HepG2 (cell line): ENCODE results near the gene SLC7A6OS. TPM values are rescaled to one million over a fixed set of nuclear protein-coding genes. Genes with fewer than 3 reads are reported as not detected.

Source experiments
- ARID2 ChIP-seq: sonication (generic); formaldehyde crosslinking; IDR thresholded peaks from 2 replicates; pipeline ENCODE4 v1.8.1; 2022; ENCODE audit warnings: mild to moderate bottlenecking, missing genetic modification reagents, borderline replicate concordance
- ESRRA ChIP-seq: sonication (generic); formaldehyde crosslinking; IDR thresholded peaks from 2 replicates; pipeline ENCODE4 v1.5.1; 2020; ENCODE audit warnings: mild to moderate bottlenecking, low read depth, missing genetic modification reagents
- FLYWCH1 ChIP-seq: sonication (generic); formaldehyde crosslinking; IDR thresholded peaks from 2 replicates; pipeline ENCODE4 v1.8.1; 2023; ENCODE audit warnings: mild to moderate bottlenecking, missing genetic modification reagents
- GATAD2A ChIP-seq: IDR thresholded peaks from 2 replicates; pipeline ENCODE4 v1.6.1; 2016
- GTF3A ChIP-seq: sonication (generic); formaldehyde crosslinking; conservative IDR thresholded peaks from 2 replicates; pipeline ENCODE4 v1.4.0; 2020; ENCODE audit warnings: mild to moderate bottlenecking, missing genetic modification reagents
- HOXD1 ChIP-seq: sonication (generic); formaldehyde crosslinking; IDR thresholded peaks from 2 replicates; pipeline ENCODE4 v1.5.0; 2020; ENCODE audit warnings: missing genetic modification reagents
- KDM5B ChIP-seq: sonication (generic); formaldehyde crosslinking; IDR thresholded peaks from 2 replicates; pipeline ENCODE4 v1.4.0; 2020; ENCODE audit warnings: missing genetic modification reagents, mild to moderate bottlenecking, borderline replicate concordance
- KMT2A ChIP-seq: sonication (generic); formaldehyde crosslinking; IDR thresholded peaks from 2 replicates; pipeline ENCODE4 v1.4.0; 2020; ENCODE audit warnings: missing genetic modification reagents
- PRMT3 ChIP-seq: sonication (generic); formaldehyde crosslinking; IDR thresholded peaks from 2 replicates; pipeline ENCODE4 v1.8.1; 2022; ENCODE audit warnings: low read depth, mild to moderate bottlenecking, moderate library complexity, missing genetic modification reagents, borderline replicate concordance
- RXRA ChIP-seq: sonication (generic); formaldehyde crosslinking; IDR thresholded peaks from 2 replicates; pipeline ENCODE4 v1.5.1; 2020; ENCODE audit warnings: missing genetic modification reagents
- SP4 ChIP-seq: sonication (generic); formaldehyde crosslinking; IDR thresholded peaks from 2 replicates; pipeline ENCODE4 v1.8.1; 2023; ENCODE audit warnings: mild to moderate bottlenecking, missing genetic modification reagents
- SP5 ChIP-seq: IDR thresholded peaks from 2 replicates; pipeline ENCODE4 v1.6.1; 2016; ENCODE audit warnings: low read depth, borderline replicate concordance
- ZBTB7A ChIP-seq: sonication (generic); formaldehyde crosslinking; IDR thresholded peaks from 2 replicates; pipeline ENCODE4 v1.8.0; 2022; ENCODE audit warnings: mild to moderate bottlenecking, missing genetic modification reagents
- ZNF180 ChIP-seq: sonication (generic); formaldehyde crosslinking; IDR thresholded peaks from 2 replicates; pipeline ENCODE4 v1.4.0; 2020; ENCODE audit warnings: low read depth, missing genetic modification reagents, borderline replicate concordance
- ZNF205 ChIP-seq: IDR thresholded peaks from 2 replicates; pipeline ENCODE4 v1.6.1; 2018; ENCODE audit warnings: missing biosample characterization, missing genetic modification reagents
- ZNF253 ChIP-seq: sonication (generic); formaldehyde crosslinking; IDR thresholded peaks from 2 replicates; pipeline ENCODE4 v1.8.0; 2022; ENCODE audit warnings: mild to moderate bottlenecking, missing genetic modification reagents, borderline replicate concordance
- ZNF329 ChIP-seq: sonication (generic); formaldehyde crosslinking; IDR thresholded peaks from 2 replicates; pipeline ENCODE4 v1.9.0; 2021; ENCODE audit warnings: low read depth, mild to moderate bottlenecking, missing genetic modification reagents
- ZNF713 ChIP-seq: sonication (generic); formaldehyde crosslinking; IDR thresholded peaks from 2 replicates; pipeline ENCODE4 v1.4.0; 2020; ENCODE audit warnings: mild to moderate bottlenecking, missing genetic modification reagents
- ZNF883 ChIP-seq: sonication (generic); formaldehyde crosslinking; IDR thresholded peaks from 2 replicates; pipeline ENCODE4 v1.5.1; 2020; ENCODE audit warnings: mild to moderate bottlenecking, missing genetic modification reagents; ENCODE audit errors: not compliant biosample characterization
- polyA plus RNA-seq, 8 experiments: library from polyadenylated mRNA; depleted of rRNA in 3 of 8; stranded (reverse) in 7 of 8; unstranded in 1 of 8; fragments of >200 nt; fragmentation: Illumina TruSeq in 4 of 8; extraction: Trizol in 4 of 8; gene quantifications; 2 replicates each; pipeline versions ENCODE4 v1.2.1 to v1.2.3, GENCODE V29; 2011 to 2016; ENCODE audit warnings: low read depth in 4 of 8, missing spikeins in 1 of 8, mixed read lengths in 1 of 8; ENCODE audit not compliant: insufficient read depth in 1 of 8
- total RNA-seq, 5 experiments: library from RNA; depleted of rRNA; stranded (reverse); fragments of >200 nt; fragmentation: Illumina TruSeq; extraction: Trizol; gene quantifications; 2 replicates each; pipeline ENCODE4 v1.2.3, GENCODE V29; 2016; ENCODE audit warnings: low read depth in 1 of 5
- TF ChIP-seq, protein P1 (sequence below): sonication (generic); formaldehyde crosslinking; IDR thresholded peaks from 2 replicates; pipeline ENCODE4 v1.5.0; 2020; ENCODE audit warnings: missing genetic modification reagents
- TF ChIP-seq, protein P2 (sequence below): sonication (generic); formaldehyde crosslinking; IDR thresholded peaks from 2 replicates; pipeline ENCODE4 v1.9.0; 2021; ENCODE audit warnings: missing genetic modification reagents, borderline replicate concordance
- TF ChIP-seq, protein P3 (sequence below): sonication (generic); formaldehyde crosslinking; IDR thresholded peaks from 2 replicates; pipeline ENCODE4 v1.8.0; 2022; ENCODE audit warnings: missing genetic modification reagents, mild to moderate bottlenecking, moderate library complexity, borderline replicate concordance
- TF ChIP-seq, protein P4 (sequence below): sonication (generic); formaldehyde crosslinking; IDR thresholded peaks from 2 replicates; pipeline ENCODE4 v1.4.0; 2020; ENCODE audit warnings: mild to moderate bottlenecking, missing genetic modification reagents

Gene SLC7A6OS
- total and polyA plus RNA-seq, 2 of the 13 experiments (the other 11 are each of a cell fraction or from before 2014, with no cell fraction given): 11.2 to 21.5 TPM

DNA sequence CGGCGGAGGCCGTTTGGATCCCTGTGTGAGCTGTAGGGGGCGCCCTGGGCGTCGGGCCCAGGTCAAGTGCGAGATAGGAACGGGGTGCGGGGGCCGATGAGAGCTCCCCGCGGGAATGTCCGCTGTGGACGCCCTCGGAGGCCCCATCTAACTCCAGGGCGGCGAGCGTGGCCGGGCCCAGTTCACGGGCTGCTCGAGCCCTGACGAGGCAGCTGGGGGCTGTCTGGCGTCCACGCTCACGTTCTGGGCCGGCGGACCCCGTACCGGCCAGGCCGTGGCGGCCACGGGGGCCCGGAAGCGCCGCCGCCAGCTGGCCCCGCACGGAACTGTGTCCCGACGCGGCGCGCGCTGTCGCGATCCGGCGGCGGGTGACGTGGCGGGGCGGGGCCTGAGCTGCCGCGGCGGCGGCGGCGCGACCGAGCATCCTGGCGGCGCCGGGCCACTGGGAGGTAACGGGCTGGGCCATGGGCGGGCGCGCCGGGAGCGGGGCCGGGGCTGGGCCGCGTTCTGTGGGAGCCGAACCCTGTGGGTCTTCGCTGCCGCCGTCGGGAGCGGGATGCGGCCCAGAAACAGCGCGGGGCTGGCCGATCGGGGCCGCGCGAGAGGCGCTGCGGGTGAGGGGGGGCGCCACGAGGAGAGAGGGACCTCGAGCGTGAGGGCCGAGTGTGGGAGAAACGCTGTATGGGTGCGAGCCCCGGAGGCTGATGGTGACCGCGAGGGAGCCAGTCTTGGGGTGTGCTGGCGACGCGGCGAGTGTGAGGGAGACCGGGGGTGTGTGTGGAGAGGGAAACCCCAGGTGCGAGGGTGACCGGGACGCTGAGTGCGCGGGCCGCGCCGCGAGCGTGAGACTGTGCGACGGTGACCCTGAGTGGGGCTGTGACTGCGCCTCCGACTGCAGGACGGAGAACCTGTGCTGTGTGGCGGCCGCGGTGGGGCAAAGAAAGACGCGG is 46.3 kb downstream of the SLC7A6OS start, which contains the start of gene SLC7A6 (continued):
- TF ChIP-seq ZNF329 (CRISPR knock-in tag) (peak; percentile 59), PRMT3 (CRISPR knock-in tag) (no peak), KDM5B (CRISPR knock-in tag) (peak; percentile 81), HOXD1 (CRISPR knock-in tag) (0 out of 2 replicates have a peak, but pooled peaks have one; percentile 4), SP4 (CRISPR knock-in tag) (peak; percentile 44; the same call in 1 of the 2 replicates), ZBTB7A (CRISPR knock-in tag) (peak; percentile 84), RXRA (CRISPR knock-in tag) (peak; percentile 85; the same call in 1 of the 2 replicates), ZNF883 (CRISPR knock-in tag) (no peak), ARID2 (CRISPR knock-in tag) (no peak), KMT2A (CRISPR knock-in tag) (peak; percentile 20; the same call in 1 of the 2 replicates), ZNF713 (CRISPR knock-in tag) (no peak; the same call in 1 of the 2 replicates), SP5 (CRISPR knock-in tag) (0 out of 2 replicates have a peak, but pooled peaks have one; percentile 5), GTF3A (CRISPR knock-in tag) (0 out of 2 replicates have a peak, but pooled peaks have one; percentile 29), FLYWCH1 (CRISPR knock-in tag) (no peak; the same call in 1 of the 2 replicates), ZNF180 (CRISPR knock-in tag) (peak; percentile 14; the same call in 1 of the 2 replicates), GATAD2A (CRISPR knock-in tag) (peak; percentile 72), ZNF205 (CRISPR knock-in tag) (0 out of 2 replicates have a peak, but pooled peaks have one; percentile 2), ZNF253 (CRISPR knock-in tag) (peak; percentile 83), ESRRA (no peak; the same call in 1 of the 2 replicates)
- TF ChIP-seq, protein P1, sequence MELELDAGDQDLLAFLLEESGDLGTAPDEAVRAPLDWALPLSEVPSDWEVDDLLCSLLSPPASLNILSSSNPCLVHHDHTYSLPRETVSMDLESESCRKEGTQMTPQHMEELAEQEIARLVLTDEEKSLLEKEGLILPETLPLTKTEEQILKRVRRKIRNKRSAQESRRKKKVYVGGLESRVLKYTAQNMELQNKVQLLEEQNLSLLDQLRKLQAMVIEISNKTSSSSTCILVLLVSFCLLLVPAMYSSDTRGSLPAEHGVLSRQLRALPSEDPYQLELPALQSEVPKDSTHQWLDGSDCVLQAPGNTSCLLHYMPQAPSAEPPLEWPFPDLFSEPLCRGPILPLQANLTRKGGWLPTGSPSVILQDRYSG: 0 out of 2 replicates have a peak, but pooled peaks have one; percentile 42
- TF ChIP-seq, protein P2, sequence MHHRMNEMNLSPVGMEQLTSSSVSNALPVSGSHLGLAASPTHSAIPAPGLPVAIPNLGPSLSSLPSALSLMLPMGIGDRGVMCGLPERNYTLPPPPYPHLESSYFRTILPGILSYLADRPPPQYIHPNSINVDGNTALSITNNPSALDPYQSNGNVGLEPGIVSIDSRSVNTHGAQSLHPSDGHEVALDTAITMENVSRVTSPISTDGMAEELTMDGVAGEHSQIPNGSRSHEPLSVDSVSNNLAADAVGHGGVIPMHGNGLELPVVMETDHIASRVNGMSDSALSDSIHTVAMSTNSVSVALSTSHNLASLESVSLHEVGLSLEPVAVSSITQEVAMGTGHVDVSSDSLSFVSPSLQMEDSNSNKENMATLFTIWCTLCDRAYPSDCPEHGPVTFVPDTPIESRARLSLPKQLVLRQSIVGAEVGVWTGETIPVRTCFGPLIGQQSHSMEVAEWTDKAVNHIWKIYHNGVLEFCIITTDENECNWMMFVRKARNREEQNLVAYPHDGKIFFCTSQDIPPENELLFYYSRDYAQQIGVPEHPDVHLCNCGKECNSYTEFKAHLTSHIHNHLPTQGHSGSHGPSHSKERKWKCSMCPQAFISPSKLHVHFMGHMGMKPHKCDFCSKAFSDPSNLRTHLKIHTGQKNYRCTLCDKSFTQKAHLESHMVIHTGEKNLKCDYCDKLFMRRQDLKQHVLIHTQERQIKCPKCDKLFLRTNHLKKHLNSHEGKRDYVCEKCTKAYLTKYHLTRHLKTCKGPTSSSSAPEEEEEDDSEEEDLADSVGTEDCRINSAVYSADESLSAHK: no peak
- TF ChIP-seq, protein P3, sequence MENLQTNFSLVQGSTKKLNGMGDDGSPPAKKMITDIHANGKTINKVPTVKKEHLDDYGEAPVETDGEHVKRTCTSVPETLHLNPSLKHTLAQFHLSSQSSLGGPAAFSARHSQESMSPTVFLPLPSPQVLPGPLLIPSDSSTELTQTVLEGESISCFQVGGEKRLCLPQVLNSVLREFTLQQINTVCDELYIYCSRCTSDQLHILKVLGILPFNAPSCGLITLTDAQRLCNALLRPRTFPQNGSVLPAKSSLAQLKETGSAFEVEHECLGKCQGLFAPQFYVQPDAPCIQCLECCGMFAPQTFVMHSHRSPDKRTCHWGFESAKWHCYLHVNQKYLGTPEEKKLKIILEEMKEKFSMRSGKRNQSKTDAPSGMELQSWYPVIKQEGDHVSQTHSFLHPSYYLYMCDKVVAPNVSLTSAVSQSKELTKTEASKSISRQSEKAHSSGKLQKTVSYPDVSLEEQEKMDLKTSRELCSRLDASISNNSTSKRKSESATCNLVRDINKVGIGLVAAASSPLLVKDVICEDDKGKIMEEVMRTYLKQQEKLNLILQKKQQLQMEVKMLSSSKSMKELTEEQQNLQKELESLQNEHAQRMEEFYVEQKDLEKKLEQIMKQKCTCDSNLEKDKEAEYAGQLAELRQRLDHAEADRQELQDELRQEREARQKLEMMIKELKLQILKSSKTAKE (CRISPR knock-in tag): peak; percentile 16; the same call in 1 of the 2 replicates
- TF ChIP-seq, protein P4, sequence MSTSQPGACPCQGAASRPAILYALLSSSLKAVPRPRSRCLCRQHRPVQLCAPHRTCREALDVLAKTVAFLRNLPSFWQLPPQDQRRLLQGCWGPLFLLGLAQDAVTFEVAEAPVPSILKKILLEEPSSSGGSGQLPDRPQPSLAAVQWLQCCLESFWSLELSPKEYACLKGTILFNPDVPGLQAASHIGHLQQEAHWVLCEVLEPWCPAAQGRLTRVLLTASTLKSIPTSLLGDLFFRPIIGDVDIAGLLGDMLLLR: peak; percentile 81; the same call in 1 of the 2 replicates
